ENCODE results near the gene THAP7. TPM values are rescaled to one million over a fixed set of nuclear protein-coding genes. Genes with fewer than 3 reads are reported as not detected.
"Not testable (repeated sequence)": the region's sequence is repeated elsewhere in the genome, so short reads cannot be mapped to it uniquely, and the experiment has no call there.

Gene THAP7
- 55.0 and 75.9 TPM in 2 replicates for total RNA-seq (2014; rRNA removed; shearing (Covaris generic); ENCODE audit: low replicate concordance)

GRCh38 chr22:21001601-21002325, at the start of gene THAP7:
THAP7 (minus strand) TSS chr22:21002118; CDS start chr22:21001911, 207 bp downstream.
- in situ Hi-C loops (cut with HindIII; ENCODE audit: low pct_unique_long_range_greater_than_20kb, low sequenced_read_pairs) = no loop called here

GRCh38 chr22:21051145-21051830, 49.4 kb upstream of the THAP7 start:
- no peak for DNase-seq (ENCODE audit: low read depth)
- in situ Hi-C loops (cut with HindIII; ENCODE audit: low pct_unique_long_range_greater_than_20kb, low sequenced_read_pairs) = no loop called here

More at GRCh38 chr22:21001601-21002325, at the start of gene THAP7:
- DNase-seq (ENCODE audit: low read depth) = peak; percentile 97

GRCh38 chr22:21048965-21049364, 47.0 kb upstream of the THAP7 start:
- DNase-seq (ENCODE audit: low read depth); in situ Hi-C loops (cut with HindIII; ENCODE audit: low pct_unique_long_range_greater_than_20kb, low sequenced_read_pairs): not testable (repeated sequence)

- in situ Hi-C loops (cut with HindIII; ENCODE audit: low pct_unique_long_range_greater_than_20kb, low sequenced_read_pairs); DNase-seq (ENCODE audit: low read depth): not testable (repeated sequence)
These were observed 46.5 kb upstream of the THAP7 start for GRCh38 chr22:21048448-21048847.

- in situ Hi-C loops (cut with HindIII; ENCODE audit: low pct_unique_long_range_greater_than_20kb, low sequenced_read_pairs) = no loop called here
- DNase-seq (ENCODE audit: low read depth) = no peak
These were observed 45.8 kb upstream of the THAP7 start for GRCh38 chr22:21047730-21048129.

- in situ Hi-C loops (cut with HindIII; ENCODE audit: low pct_unique_long_range_greater_than_20kb, low sequenced_read_pairs) = no loop called here
- no peak for DNase-seq (ENCODE audit: low read depth)
These were observed 45.2 kb upstream of the THAP7 start for GRCh38 chr22:21047035-21047661.

- in situ Hi-C loops (cut with HindIII; ENCODE audit: low pct_unique_long_range_greater_than_20kb, low sequenced_read_pairs) = no loop called here
- peak; percentile 92 for DNase-seq (ENCODE audit: low read depth)
These were observed 43.8 kb upstream of the THAP7 start, which contains the start of gene LRRC74B for GRCh38 chr22:21045585-21046294. LRRC74B (plus strand) TSS chr22:21045946; CDS start chr22:21045987, 41 bp downstream.

GRCh38 chr22:21044931-21045584, 43.1 kb upstream of the THAP7 start:
- in situ Hi-C loops (cut with HindIII; ENCODE audit: low pct_unique_long_range_greater_than_20kb, low sequenced_read_pairs) = no loop called here
- DNase-seq (ENCODE audit: low read depth) = no peak

GRCh38 chr22:21043860-21044535, 42.1 kb upstream of the THAP7 start:
- in situ Hi-C loops (cut with HindIII; ENCODE audit: low pct_unique_long_range_greater_than_20kb, low sequenced_read_pairs) = no loop called here
- DNase-seq (ENCODE audit: low read depth) = no peak

GRCh38 chr22:21042978-21043859, 41.3 kb upstream of the THAP7 start:
- in situ Hi-C loops (cut with HindIII; ENCODE audit: low pct_unique_long_range_greater_than_20kb, low sequenced_read_pairs) = no loop called here
- no peak for DNase-seq (ENCODE audit: low read depth)

GRCh38 chr22:21041937-21042336, 40.0 kb upstream of the THAP7 start:
- in situ Hi-C loops (cut with HindIII; ENCODE audit: low pct_unique_long_range_greater_than_20kb, low sequenced_read_pairs) = no loop called here
- DNase-seq (ENCODE audit: low read depth) = no peak

GRCh38 chr22:21039158-21039557, 37.2 kb upstream of the THAP7 start:
- in situ Hi-C loops (cut with HindIII; ENCODE audit: low pct_unique_long_range_greater_than_20kb, low sequenced_read_pairs) = not testable (repeated sequence)

GRCh38 chr22:21038405-21038804, 36.5 kb upstream of the THAP7 start:
- no peak for DNase-seq (ENCODE audit: low read depth)
- in situ Hi-C loops (cut with HindIII; ENCODE audit: low pct_unique_long_range_greater_than_20kb, low sequenced_read_pairs) = no loop called here

More at GRCh38 chr22:21039158-21039557, 37.2 kb upstream of the THAP7 start:
- DNase-seq (ENCODE audit: low read depth) = not testable (repeated sequence)

- in situ Hi-C loops (cut with HindIII; ENCODE audit: low pct_unique_long_range_greater_than_20kb, low sequenced_read_pairs) = no loop called here
These were observed 33.1 kb upstream of the THAP7 start for GRCh38 chr22:21034989-21035388.

GRCh38 chr22:21033895-21034294, 32.0 kb upstream of the THAP7 start:
- in situ Hi-C loops (cut with HindIII; ENCODE audit: low pct_unique_long_range_greater_than_20kb, low sequenced_read_pairs) = no loop called here

More at GRCh38 chr22:21034989-21035388, 33.1 kb upstream of the THAP7 start:
- DNase-seq (ENCODE audit: low read depth) = no peak

GRCh38 chr22:21032868-21033688, 31.2 kb upstream of the THAP7 start:
- DNase-seq (ENCODE audit: low read depth) = no peak
- in situ Hi-C loops (cut with HindIII; ENCODE audit: low pct_unique_long_range_greater_than_20kb, low sequenced_read_pairs) = no loop called here

More at GRCh38 chr22:21033895-21034294, 32.0 kb upstream of the THAP7 start:
- DNase-seq (ENCODE audit: low read depth) = no peak
